Hippocampal formation (tissue), 2 donors: ENCODE measurements around the gene SH3BP5.

ENCODE experiments used
- DNase-seq, 2 donors: peaks; one replicate each; lab custom pipeline; 2025; lab: John Stamatoyannopoulos, UW

SH3BP5 gene

GRCh38 chr3:15325228-15325627 is 7.2 kb downstream of the SH3BP5 start:
- DNase-seq: no peak

GRCh38 chr3:15324379-15324808 is 8.0 kb downstream of the SH3BP5 start:
- no peak for DNase-seq

GRCh38 chr3:15323063-15323462 is 9.3 kb downstream of the SH3BP5 start:
- DNase-seq: no peak

GRCh38 chr3:15321349-15321748 is 11.0 kb downstream of the SH3BP5 start:
- DNase-seq: no peak

GRCh38 chr3:15319575-15319974 is 12.8 kb downstream of the SH3BP5 start:
- DNase-seq: no peak

- no peak for DNase-seq
Measured at GRCh38 chr3:15319136-15319535, 13.2 kb downstream of the SH3BP5 start.

- no peak for DNase-seq
Measured at GRCh38 chr3:15318661-15319060, 13.7 kb downstream of the SH3BP5 start.

- DNase-seq: no peak
Measured at GRCh38 chr3:15316998-15317435, 15.4 kb downstream of the SH3BP5 start.

- DNase-seq: no peak
Measured at GRCh38 chr3:15315003-15315402, 17.4 kb downstream of the SH3BP5 start.

GRCh38 chr3:15314276-15314675 is 18.1 kb downstream of the SH3BP5 start:
- DNase-seq: no peak

GRCh38 chr3:15313461-15313860 is 18.9 kb downstream of the SH3BP5 start:
- peak in 1 of 2 donors; percentile 29 for DNase-seq

- no peak for DNase-seq
Measured at GRCh38 chr3:15312550-15312949, 19.8 kb downstream of the SH3BP5 start.

GRCh38 chr3:15310491-15311370 is 21.7 kb downstream of the SH3BP5 start:
- DNase-seq: no peak

GRCh38 chr3:15309662-15310335 is 22.6 kb downstream of the SH3BP5 start:
- DNase-seq: peak; percentile 70 to 75

GRCh38 chr3:15307580-15307979 is 24.8 kb downstream of the SH3BP5 start:
- DNase-seq: no peak

GRCh38 chr3:15306979-15307359 is 25.4 kb downstream of the SH3BP5 start:
- DNase-seq: no peak

- no peak for DNase-seq
Measured at GRCh38 chr3:15305359-15305844, 27.0 kb downstream of the SH3BP5 start.

GRCh38 chr3:15303728-15304127 is 28.7 kb downstream of the SH3BP5 start:
- DNase-seq: no peak

GRCh38 chr3:15303216-15303615 is 29.2 kb downstream of the SH3BP5 start:
- no peak for DNase-seq

GRCh38 chr3:15301761-15302160 is 30.6 kb downstream of the SH3BP5 start:
- no peak for DNase-seq

- DNase-seq: no peak
Measured at GRCh38 chr3:15300323-15301078, 31.9 kb downstream of the SH3BP5 start.

- DNase-seq: no peak
Measured at GRCh38 chr3:15299036-15299435, 33.4 kb downstream of the SH3BP5 start.
